GM19452 (cell line): Measurements from ENCODE around the gene ZNF341.

ENCODE experiments used
- ATAC-seq: cut with Tn5 transposase; IDR thresholded peaks from one replicate; pipeline ENCODE4 v1.9.1; 2021; ENCODE audit not compliant: unreplicated experiment

The ZNF341 gene

GRCh38 chr20:33766686-33767085 lies 34.9 kb downstream of the ZNF341 start:
- ATAC-seq = no peak

DNA sequence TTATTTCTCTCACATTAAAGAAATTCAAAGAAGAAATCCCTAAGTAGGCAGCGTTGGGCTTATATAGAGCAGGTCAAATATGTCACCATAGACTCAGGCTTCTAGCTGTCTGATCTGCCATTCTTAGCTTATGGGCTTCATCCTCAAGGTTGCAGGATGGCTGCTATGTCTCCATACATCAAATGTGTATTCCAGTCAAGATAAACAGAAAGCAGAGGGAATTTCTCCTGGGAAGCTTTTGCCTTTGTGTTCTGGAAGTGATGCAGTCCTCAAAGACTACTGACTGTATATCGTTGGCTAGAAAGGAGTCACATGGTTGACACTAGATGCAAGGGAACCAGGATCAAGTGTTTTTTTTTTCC lies 36.0 kb downstream of the ZNF341 start:
- no peak for ATAC-seq

- ATAC-seq = no peak
Observed at GRCh38 chr20:33769043-33769442, 37.2 kb downstream of the ZNF341 start.

DNA sequence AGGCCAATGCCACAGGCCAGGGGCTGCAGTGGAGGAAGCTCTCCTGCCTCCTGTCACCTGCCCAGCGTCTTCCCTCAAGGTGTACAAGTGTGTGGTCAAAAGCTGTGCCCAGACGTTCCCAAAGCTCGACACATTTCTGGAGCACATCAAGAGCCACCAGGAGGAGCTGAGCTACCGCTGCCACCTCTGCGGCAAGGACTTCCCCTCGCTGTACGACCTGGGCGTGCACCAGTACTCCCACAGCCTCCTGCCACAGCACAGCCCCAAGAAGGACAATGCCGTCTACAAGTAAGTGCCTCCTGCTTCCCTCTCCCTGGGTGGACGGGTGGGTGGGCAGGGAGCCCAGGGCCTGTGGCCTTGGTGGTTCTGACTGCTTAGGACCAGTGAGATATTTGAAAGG lies 38.2 kb downstream of the ZNF341 start:
- ATAC-seq = no peak

DNA sequence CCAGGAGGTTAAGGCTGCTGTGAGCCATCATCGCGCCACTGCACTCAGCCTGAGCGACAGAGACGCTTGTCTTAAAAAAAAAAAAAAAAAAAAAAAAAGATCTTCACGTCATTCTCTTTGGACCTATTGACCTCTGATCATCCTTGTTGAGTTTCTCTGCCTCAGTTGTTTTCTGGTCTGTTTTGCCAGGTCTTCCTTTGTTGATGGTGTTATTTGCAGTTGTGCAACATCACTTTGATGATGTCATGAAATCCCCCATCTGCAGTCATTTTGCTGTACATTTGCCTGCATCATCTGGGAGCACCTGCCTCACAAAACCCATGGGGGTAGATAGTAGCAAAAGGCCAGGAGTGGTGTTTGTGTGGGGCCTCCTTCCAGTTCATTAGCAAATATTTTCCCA lies 40.1 kb downstream of the ZNF341 start:
- ATAC-seq = no peak

- ATAC-seq = no peak
Observed at GRCh38 chr20:33772439-33772838, 40.6 kb downstream of the ZNF341 start.

DNA sequence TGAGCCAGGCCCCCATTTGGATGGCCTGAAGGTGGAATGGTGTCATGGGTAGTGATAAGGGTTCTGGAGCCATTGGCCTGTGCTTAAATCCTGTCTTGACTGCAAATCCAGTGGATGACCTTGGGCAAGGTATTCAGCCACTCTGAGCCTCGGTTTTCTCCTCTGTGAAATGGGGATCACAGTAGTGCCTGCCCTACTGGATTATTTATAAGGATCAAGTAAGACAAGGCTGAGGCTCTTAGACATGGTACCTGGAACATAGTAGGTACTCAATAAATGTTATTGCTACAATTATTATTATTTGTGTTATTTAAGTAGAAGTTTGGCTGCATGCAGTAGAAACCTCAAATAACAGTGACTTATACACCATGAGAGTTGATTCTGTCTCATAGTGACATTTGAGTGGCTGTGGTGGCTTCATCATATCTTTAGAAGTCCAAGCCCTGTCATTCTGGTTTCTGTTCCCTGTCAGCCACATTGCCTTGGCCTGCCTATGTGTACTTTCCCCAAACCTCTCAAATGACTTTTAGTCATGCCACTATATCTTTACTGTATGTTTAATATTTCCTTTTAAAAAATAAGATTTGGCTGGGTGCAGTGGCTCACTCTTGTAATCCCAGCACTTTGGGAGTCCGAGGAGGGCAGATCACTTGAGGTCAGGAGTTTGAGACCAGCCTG lies 41.8 kb downstream of the ZNF341 start:
- ATAC-seq = peak; percentile 62

- no peak for ATAC-seq
Observed at GRCh38 chr20:33777816-33778215, 46.0 kb downstream of the ZNF341 start.

DNA sequence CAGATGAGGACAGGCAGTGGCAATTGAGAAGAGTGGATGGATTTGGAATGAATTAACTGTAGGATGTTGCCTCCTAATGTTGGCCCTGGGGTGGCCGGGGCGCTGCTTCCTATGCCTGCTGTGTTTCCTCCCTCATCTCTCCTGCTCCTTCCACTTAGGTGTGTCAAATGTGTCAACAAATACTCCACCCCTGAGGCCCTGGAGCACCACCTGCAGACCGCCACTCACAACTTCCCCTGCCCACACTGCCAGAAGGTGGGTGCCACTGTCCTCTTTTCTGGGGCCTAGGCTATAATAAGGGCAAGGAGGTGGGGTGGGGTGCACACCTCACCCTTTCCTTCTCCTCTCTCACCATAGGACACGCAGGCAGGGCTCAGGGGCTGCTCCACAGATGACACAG lies 49.3 kb downstream of the ZNF341 start:
- no peak for ATAC-seq

GRCh38 chr20:33781945-33782344 lies 50.1 kb downstream of the ZNF341 start:
- ATAC-seq = no peak

DNA sequence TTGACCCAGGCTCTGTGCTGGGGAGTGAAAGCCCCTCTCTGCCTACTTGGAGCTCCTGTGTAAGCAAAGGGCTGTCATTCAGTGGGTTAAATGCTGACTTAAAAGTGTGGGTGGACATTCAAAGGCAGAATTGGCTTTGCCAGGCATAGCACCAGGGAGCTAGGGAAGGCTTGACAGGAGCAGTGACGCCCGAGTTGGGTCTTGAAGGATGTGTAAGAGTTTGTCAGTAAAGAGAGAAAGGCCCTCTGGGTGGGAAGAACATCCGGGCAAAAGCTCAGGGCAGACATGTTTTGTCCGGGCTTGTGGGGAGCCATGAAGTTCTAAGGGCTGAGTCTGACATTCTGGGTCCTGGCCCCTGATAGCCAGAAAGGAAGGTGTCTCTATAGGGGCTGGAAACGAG lies 51.5 kb downstream of the ZNF341 start:
- ATAC-seq = no peak

DNA sequence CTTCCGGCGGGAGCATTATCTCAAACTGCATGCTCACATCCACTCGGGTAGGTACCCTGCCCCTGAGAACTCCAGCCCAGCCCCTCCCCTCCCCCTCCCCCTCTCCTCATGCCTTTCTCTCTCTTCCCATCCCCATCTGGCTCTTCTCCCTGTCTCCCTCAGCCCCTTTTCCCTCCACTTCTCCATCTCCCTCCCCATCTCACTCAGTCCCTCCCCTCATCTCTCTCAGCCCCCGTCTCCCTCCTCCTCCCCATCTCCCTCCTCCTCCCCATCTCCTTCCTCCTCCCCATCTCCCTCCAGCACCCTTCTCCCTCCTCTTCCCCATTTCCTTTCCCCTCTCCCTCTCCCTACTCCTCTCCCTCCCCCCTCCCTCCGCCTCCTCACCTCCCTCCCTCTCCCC lies 52.0 kb downstream of the ZNF341 start:
- ATAC-seq = no peak

GRCh38 chr20:33784225-33784624 lies 52.4 kb downstream of the ZNF341 start:
- ATAC-seq = no peak

DNA sequence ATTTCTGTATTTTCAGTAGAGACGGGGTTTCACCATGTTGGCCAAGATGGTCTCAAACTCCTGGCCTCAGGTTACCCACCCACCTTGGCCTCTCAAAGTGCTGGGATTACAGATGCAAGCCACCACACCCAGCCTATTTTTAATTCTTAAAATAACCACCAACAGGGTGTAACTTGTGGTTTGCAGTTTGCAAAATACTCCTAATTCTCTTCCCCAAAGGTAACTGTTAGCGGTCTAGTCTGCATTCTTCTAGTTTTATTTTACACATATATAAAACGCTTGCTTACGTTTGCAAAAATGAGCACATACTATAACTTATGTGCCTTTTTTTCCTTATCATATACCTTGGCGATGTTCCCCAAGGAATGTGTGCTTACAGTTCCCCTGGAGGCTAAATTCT lies 53.7 kb downstream of the ZNF341 start:
- ATAC-seq = no peak

DNA sequence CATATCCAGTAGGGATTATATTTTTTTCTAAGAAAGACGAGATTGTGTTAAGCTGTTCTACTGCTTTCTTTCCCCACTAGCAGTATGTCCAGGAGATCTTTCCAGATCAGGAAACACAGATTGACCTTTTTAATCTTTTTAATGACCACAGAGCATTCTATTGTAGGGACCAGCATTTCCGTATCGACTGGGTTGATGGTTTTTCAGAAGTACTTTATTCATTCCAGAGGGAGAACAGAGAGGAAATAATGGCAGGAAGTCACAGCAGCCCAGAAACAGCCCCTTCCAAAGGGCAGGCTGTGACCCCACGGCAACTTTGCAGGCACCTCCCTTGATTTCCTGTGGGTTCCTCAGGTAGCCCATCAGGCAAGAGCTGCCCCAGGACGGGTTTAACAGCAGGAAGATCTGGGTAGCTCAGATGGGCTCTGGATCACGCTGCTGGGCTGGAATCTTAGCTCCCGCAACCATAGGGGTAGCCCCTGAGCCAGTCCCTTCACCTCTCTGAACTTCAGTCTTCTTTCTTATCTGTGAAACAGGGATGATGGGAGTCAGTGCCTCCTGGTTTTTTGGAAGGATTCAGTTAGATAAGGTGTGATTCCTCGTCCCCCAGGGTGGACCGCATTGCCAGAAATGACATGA lies 55.6 kb downstream of the ZNF341 start:
- no peak for ATAC-seq

DNA sequence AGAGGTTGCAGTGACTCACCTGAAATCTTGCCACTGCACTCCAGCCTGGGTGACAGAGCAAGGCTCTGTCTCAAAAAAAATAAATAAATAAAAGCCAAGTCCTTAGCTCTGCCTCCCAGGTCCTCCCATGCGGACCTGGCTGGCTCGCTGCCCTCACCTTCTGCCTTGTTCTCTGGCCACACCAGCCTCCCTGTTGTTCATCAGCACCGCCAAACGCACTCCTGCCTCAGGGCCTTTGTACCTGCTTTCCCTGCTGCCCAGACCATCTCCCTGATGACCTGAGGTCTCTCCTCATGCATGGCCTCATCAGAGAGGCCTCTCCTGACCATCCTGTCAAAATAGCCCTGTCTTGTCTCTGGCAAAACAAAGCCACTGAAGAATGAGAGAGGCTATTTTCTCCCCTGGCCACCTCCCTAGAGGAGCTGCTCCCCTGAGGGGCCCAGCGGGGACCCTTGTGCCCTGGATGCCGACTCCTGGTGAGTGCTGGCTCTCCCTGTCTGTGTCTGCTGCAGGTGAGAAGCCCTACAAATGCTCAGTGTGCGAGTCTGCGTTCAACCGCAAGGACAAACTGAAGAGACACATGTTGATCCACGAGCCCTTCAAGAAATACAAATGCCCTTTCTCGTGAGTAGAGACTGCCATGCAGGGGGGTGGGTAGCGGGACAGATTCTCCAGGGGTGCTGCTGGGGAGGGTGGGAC lies 56.7 kb downstream of the ZNF341 start:
- ATAC-seq = no peak

- no peak for ATAC-seq
Observed at GRCh38 chr20:33789109-33789857, 57.5 kb downstream of the ZNF341 start.

GRCh38 chr20:33789858-33790182 lies 58.0 kb downstream of the ZNF341 start:
- ATAC-seq = no peak

- ATAC-seq = no peak
Observed at GRCh38 chr20:33790566-33790965, 58.8 kb downstream of the ZNF341 start.

GRCh38 chr20:33791021-33791420 lies 59.2 kb downstream of the ZNF341 start:
- ATAC-seq = no peak

DNA sequence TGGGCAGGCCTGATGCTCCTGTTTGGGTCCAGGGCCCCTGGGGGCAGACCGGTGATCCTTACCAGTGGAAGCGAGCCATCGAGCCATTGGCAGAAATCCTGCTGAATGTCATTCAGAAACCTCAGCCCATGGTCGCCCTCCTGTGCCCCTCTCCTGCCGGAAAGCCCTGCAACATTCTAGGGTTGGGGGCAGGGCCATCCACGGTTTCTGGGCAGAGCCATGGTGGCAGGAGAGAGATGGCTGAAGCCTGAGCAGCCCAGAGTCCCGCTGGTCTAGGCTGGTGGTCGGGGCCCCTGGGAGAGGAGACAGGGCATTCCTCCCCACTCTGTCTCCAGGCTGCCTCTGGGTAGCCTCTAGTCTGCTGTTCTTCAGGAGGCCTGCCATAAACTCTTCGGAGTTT lies 59.7 kb downstream of the ZNF341 start:
- no peak for ATAC-seq
